Effector CD4-positive, alpha-beta T cell (primary cell): ENCODE data around the gene ZNF821.
"Not testable (repeated sequence)": the region's sequence is repeated elsewhere in the genome, so short reads cannot be mapped to it uniquely, and the experiment has no call there.

Experiments
- DNase-seq: peaks from one replicate; pipeline ENCODE4 v3.0.0-alpha.2; 2020

The ZNF821 gene

DNA sequence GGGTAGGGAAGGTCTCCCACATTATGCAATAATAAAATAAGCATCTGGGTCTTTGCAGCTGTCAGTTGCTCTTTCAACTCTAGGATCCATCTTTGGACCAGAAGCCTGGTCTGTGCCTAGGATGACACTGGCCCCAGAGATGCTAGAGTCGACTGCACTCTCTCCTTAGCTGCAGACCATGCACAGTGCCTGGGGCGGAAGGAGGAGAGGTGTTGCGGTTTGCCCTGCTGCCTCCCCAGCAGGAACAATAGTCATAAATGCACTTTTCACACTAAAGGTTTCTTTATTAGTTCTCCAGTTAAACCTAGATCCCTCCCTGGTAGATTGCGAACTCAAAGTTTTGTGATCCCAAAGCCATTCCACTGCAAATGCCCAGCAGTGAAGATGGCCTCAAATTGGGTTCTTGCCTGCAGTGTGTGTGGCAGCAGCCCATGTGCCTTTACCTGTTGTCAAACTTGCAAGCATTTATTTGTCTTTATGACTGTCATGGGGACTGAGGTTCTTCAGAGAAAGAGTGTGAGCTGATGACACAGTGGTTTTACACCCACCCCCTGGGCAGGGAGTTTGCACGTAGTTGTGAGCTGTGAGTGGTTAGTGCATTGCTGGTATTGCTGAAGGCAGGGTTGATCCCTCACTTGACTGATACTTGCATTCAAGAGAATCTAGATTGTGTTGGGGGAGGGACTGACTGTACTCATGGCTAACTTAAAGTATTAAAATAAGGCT is 27.9 kb downstream of the ZNF821 start:
- no peak for DNase-seq

DNA sequence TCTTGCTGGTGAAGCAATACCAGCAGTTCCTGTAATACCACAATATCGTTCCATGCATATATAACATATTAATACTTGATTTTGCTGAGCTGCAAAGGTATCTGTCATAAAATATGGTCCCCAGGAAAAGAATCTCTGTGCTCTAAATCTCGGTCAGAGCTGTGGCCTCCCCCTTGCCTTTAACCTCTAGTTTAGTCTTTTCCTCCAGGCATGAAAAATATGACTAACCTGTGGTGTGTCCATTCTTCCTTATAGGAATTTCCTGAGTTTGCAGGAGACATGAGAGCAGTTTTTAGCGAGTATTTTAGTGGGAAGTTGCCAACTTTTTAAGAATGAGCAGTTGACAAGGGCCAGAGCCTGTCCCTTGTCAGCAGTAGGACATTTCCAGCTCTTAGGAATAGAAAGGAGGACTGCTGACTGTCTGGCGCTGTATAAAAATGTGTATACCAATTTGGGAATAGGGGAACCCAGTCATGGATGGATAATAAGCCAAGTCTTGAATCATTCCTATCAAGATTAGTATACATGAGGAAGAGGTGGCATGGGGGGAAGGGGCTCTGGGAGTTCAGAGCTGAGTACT is 29.5 kb downstream of the ZNF821 start:
- DNase-seq: no peak

DNA sequence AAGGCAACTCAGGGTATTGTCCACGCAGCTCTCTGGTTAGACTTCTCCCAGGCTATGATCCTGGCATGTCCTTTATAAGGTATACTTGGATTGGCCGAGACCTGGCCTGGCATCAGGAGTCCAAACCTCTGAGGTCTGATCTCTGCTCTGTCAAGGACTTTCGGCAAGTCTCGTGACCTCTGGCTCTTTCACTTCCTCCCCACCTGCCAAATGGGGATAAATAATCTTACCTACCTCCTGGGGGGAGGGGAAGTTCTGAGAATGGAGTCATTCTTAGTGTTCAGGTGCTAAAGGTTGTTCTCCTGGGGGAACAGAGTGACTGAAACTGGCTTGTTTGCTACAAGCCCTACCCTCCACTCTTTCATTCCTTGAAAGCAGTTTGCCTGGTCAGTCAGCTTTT is 30.6 kb downstream of the ZNF821 start:
- DNase-seq: no peak

DNA sequence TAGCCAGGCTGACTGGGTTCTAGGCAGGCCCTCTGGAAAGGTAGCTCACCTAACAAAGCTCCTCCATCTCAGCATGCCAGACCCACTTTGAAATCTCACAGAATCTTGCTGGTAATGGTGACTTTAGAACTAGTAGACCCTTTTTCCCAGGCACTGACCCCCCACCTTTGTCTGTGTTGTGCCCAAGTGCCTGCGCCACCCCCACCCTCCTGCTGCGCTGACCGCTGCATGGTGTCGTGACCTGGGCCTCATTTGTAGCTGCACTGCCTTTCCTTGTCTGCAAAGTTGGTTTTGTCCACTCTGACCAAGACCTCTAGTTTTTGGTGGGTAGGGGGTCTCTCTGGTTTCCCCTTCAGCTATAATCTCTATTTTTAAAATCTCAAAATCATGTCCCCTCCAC is 31.4 kb downstream of the ZNF821 start:
- DNase-seq: no peak

DNA sequence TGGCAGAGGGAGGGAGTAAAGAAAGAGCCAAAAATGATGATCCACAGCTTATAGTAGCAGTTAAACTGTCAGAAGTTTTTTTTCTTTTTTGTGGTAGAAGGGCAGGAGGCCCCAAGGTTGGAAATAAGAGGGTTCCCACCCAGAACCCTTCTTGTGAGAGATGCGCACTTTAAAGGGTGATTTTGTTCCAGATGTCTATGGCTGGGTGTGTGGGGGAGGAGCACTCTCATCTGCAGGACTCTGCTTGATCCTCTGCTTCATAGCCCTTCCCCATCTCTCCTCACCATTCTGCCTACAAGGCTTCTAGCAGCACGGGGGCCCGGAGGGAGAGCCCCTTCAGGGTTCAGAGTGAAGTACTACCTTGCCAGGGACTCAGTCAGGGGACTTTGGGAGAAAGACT is 31.8 kb downstream of the ZNF821 start:
- no peak for DNase-seq

DNA sequence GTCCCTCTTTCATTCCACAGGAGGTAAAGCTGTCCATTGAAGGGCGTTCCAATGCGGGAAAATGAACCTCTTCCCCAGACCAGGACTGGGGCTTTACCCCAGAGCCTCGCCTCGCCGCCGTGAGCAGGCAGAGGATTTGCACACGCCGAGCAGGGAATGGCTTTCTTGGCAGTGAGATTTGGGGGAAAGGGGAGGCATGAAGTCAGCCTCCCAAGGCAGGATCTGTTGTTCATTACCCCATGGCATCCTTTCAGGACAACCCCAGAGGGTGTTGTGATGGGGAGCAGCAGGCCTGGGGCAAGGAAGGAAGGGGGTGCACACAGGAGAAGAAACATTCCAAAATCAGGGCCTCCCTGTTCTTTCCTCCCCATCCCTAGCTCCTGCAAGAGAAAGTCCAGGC is 32.2 kb downstream of the ZNF821 start:
- no peak for DNase-seq

DNA sequence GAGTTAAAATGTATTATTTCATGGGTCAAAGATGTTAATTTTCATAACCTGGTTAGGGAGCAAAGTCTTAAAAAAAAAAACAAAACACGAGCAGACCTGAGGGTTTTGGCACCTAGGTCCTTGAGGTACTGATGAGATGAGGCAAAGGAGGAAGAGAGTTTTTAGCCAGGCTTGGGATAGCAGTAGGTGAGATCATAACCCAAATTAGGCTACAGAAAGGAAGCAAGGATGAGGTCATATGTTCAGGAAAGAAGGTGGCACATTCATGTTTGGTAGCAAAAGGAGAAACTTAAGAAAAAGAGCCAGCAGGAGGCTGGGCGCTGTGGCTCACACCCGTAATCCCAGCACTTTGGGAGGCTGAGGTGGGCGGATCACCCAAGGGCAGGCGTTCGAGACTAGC is 35.4 kb downstream of the ZNF821 start:
- no peak for DNase-seq

DNA sequence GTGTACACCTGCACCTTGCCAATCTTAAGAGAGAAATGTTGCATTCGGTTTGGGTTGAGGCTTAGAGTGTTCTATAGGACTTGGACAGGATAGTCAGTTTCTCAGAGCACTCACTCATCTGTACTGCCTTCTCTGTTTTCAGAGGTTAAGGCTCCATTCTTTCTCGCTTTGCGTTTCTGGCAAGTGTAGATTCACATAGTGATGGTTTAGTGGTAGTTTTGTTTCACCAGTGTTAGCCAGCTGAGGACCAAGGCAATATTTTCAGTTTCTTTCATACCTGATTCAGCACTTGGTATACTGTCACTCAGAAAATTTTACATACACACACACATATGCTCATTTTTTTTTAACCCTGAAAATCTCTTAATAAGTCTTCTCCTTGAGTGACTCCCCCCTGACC is 36.9 kb downstream of the ZNF821 start:
- no peak for DNase-seq

DNA sequence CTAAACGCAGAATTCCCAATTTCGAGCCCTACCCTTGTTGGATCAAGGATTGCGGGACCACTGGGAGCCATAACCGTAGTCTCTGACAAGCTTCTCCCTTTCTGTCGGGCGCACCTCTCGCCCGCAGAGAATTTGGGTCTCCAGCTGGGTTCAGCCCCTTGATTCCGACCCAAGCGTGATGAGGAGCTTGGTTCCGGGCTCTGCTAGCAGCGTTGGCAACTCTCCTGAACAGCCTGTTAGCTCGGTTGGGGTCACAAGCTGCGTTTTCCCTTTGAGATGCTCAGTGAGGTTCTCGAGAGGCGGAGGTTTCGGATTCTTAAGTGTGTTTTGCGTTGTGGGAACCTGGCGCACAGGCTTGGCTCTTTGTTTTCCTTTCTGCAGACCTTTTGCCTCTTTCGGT is 37.6 kb downstream of the ZNF821 start:
- no peak for DNase-seq

DNA sequence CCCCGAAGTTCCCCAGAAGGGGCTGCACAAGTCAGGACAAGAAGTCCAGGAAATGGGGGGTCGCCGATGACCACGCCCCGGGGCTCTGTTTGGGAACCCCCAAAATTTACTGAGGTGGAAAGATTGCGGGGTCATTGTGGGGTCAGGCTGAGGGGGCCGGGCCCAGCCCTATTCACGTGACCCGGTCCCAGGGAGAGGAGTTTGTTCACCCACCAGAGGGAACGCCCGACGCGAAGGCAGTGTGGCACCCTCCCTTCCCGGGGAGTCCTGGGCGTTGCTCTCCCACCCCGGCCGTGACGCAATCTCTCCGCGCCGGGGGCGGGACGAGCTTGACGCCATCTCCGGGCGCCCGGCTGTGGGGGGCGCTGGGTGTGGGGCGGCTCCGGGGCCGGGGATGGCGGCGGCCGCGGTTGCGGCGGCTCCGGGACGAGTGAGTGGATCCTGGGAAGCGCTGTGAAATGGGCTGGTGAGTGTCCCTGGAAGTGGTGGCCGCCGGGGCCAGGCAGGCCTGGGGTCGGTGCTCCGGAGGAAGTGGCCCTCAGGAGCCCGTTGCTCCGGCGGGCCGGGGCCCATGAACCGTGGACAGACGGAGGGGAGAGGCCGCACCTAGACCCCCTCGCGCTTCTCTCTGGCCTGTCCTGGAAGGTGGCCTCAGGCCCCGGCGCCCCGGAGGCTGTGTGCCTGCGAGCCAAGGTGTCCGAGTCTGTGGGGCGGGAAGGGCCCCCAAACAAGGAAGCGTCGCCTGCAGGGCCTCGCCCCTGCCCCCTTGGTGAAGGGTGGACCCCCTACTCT is 38.1 kb downstream of the ZNF821 start, which contains the start of gene ATXN1L:
Gene ATXN1L (plus strand): TSS at position 338 of the 792 bp plus-strand sequence. CDS start 3,765 bp downstream, outside the sequence.
- peak; percentile 89 for DNase-seq

DNA sequence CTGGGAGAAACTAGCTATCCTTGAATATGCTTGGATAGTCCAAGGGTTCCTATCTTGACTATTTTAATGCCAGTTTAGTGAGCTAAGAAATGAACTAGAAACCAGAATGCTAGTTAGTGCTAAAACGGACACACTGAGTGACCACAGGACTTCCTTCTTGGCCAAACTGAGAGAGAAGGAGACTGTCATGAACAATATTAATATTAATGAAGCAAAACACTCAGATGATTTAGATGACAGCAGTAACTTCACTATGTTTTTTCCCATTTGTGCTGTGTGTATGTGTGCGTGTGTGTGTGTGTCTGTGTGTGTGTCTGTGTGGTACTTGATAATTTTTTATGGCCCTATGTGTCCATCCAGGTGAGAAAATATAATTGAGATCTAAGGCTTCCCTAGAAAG is 40.4 kb downstream of the ZNF821 start:
- DNase-seq: no peak

DNA sequence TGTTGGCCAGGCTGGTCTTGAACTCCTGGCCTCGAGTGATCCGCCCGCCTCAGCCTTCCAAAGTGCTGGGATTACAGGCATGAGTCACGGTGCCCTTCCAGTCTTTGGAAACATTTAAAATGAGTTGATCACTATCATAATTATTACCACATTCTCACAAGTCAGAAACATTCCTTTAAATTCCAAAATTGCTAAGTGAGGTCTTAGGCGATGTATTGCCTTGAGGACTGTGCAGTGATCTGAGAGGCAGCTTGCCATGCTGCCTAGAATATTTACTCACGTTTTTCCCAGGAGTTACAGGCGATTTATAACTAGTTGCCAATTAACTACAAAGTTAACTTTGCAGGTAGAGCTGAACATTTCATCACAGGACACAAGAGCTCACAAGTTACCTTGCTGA is 43.9 kb downstream of the ZNF821 start:
- DNase-seq: no peak

DNA sequence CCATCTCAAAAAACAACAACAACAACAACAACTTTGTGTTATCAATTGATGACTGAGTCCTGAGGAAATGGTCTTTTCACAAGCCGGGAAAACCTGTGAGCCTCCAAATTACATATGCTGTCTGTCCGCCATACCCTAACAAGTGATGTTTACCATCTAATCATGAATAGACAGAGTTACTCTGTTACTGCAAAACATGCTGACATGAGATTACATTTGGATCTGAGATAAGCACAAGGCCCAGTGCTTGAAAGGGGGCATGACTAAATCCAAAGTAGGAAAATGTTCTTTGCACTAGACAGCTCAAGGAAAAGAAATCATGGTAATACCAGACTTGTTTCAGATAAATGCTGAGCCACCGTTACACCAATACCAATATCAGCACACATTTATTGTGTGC is 46.8 kb downstream of the ZNF821 start:
- no peak for DNase-seq

DNA sequence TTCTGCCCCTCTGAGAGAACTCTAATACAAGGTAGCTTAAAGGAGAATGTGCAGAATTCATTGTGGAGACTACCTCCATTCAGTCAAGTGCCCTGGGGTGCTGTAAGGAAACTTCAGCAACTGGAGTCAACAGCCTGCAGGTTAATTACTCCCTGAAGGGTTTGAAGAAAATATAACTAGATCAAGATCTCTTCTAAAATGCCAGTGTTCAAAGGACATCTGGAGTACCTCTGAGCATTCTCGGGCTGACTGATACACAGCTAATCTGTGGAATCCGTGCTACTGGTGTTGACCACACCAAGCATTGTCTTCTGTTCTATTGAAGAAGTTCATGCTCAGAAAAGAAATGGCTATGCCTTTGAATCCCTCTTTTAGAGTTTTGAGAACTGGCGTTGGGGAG is 49.7 kb downstream of the ZNF821 start:
- no peak for DNase-seq

DNA sequence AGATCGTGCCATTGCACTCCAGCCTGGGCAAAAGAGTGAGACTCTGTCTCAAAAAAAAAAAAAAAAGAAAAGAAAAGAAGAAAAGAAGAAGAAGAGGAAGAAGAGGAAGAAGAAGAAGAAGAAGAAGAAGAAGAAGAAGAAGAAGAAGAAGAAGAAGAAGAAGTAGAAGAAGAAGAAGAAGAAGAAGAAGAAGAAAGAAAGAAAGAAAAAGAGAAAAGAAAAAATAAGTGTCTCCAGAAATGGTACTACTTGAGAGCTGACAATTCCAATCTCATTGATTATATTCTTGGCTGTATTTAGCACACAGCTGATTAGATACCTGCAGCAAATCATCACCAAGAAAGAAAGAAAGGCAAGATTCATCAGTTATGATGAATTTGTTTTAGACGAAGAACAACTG is 51.9 kb downstream of the ZNF821 start:
- DNase-seq: not testable (repeated sequence)

DNA sequence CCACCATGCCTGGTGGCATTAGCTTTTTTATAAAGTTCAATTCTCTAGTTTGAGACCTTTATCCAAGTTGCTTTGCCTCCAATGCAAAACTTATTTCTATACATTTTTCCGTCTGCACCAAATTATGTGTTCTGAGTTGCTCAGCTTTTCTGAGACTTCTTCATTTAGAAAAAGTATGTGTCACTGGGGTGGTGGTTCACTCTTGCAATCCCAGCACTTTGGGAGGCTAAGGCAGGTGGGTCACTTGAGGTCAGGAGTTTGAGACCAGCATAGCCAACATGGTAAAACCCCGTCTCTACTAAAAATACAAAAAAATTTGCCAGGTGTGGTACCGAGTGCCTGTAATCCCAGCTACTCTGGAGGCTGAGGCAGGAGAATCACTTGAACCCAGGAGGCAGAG is 52.3 kb downstream of the ZNF821 start:
- DNase-seq: not testable (repeated sequence)

DNA sequence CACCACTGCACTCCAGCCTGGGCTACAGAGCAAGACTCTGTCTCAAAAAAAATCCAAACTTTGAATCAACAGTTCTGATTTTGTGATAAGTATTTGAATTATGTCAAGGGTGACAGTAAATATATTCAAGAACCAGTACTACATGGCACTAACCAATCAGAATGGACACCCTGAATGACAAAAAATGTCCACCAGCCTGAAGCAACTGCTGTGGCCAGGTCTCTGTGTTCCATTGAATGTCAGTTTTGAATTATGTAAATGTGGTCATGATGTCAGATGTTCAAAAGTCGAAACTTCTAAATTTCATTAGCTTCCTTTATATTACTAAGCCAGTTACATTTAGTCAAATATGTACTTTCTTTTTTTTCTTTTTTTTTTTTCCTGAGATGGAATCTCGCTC is 53.6 kb downstream of the ZNF821 start:
- no peak for DNase-seq

DNA sequence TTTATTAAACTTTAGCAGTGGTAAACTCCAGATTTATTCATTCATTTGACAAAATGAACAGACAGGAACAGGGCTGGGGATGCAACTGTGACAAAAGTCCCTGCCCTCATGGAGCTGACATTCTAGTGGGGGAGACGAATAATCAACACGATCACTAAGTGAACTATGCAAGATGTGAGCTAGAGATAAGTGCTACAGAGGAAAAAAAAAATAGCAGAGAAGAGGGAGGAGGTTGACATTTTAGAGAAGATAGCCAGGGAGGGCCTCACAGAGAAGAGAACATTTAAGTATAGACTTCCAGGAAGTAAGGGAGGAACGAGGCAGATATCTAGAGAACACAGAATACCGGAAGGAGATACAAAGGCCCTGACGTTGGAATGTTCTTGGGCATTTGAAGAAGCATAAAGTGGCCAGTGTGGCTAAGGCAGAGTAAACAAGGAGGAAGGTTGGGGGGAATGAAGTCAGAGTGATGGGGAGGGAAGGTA is 57.4 kb downstream of the ZNF821 start:
- DNase-seq: no peak

DNA sequence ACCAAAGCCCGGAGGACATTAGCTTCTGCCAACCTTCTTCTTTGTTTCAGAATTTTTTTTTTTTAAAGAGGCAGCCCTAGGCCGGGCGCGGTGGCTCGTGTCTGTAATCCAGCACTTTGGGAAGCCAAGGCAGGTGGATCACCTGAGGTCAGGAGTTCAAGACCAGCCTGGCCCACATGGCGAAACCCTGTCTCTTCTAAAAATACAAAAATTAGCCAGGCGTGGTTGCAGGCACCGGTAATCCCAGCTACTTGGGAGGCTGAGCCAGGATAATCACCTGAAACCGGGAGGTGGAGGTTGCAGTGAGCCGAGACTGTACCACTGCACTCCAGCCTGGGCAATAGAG is 66.9 kb downstream of the ZNF821 start:
- DNase-seq: not testable (repeated sequence)

DNA sequence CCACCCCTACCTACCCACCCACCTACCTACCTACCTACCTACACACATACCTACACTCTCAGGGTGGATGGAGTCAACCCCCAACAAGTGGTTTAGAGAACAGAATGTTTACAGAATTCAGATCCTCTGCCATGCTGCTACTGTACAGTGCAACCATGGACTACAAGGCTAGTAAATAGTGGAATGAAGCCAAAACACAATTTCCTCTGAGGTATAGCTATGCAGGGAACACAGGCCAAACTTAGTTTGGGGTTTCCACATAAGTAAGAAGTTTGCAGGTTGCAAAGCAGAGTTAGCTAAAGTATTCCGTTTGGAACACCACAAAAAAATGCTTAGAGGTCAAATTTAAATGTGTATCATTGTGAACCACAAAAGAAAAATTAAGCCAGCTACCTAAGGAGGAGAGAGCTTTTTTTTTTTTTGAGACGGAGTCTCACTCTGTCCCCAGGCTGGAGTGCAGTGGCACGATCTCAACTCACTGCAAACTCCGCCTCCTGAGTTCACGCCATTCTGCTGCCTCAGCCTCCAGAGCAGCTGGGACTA is 72.7 kb downstream of the ZNF821 start:
- no peak for DNase-seq

DNA sequence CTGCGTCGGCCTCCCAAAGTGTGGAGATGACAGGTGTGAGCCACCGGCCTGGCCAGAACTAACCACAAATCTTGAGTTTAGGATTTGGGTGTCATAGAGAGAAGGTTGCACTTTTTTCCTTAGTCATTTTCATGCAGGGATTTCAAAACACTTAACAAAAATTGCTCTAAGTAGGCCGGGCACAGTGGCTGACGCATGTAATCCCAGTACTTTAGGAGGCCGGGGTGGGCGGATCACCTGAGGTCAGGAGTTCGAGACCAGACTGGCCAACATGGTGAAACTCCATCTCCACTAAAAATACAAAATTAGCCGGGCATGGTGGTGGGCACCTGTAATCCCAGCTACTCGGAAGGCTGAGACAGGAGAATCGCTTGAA is 73.8 kb downstream of the ZNF821 start:
- DNase-seq: not testable (repeated sequence)
